ENCODE data around the gene EYA2. TPM values are rescaled to one million over a fixed set of nuclear protein-coding genes. Genes with fewer than 3 reads are reported as not detected.

The EYA2 gene
- total RNA-seq, 1 donor from 2014 or later, result 24.4 TPM

DNA sequence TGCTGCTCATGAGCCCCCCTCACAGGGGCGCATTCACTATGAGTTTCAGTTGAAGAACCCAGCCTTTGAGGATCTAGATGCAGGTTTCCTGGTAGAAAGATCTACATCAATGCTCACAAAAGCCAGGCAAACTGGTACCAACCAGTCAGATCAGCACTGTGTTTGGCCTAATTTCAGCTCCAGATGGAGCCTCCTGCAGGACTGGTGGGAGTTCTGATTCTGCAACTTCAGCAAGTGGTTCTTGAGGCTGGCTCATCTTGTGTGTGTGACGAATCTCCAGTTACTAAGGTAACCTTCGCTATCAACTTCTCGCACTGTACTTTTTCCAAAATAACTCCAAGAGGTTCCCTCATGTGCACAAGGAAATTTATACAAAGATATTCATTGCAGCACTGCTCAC is 343.1 kb downstream of the EYA2 start:
- intact Hi-C loops (cut with DNase I), result no loop called here
- ATAC-seq, result no peak
- DNase-seq (ENCODE audit: low spot score), result no peak

Small RNA genes lying within 50 kb of the gene (microRNA-seq; reads per million reads assigned to microRNA genes)
- gene MIR3616, result 7.2 reads per million, percentile 18 among the genes with 10 or more reads in this experiment

Other genes with a start within 250 kb of the EYA2 start
- 21.0 TPM for gene SLC13A3, start 243.4 kb upstream of the EYA2 start, total RNA-seq
- gene TP53RK, start 205.4 kb upstream of the EYA2 start, total RNA-seq, result 10.4 TPM
- gene SLC2A10, start 185.2 kb upstream of the EYA2 start, total RNA-seq, result 14.7 TPM